Tibial nerve (tissue), 4 donors: ENCODE data around the gene PTPRB. TPM values are rescaled to one million over a fixed set of nuclear protein-coding genes. Genes with fewer than 3 reads are reported as not detected.

ENCODE experiments used
- DNase-seq, 2 donors: peaks; one replicate each; pipeline ENCODE4 v3.0.0-alpha.2; 2019; ENCODE audit warnings: low spot score in 2 of 2
- H3K27ac ChIP-seq, 4 donors: fragments of 200-600 bp; sonication (generic) in 3 of 4; one replicate each; pipeline ENCODE4 v1.5.1; 2017 to 2019; ENCODE audit warnings: mild to moderate bottlenecking in 1 of 4
- H3K27me3 ChIP-seq, 2 donors: fragments of 200-600 bp; sonication (generic) in 1 of 2; one replicate each; pipeline versions ENCODE4 v1.5.1 to v1.6.0; 2017 to 2019
- H3K36me3 ChIP-seq, 3 donors: fragments of 200-600 bp; sonication (generic); one replicate each; pipeline ENCODE4 v1.5.1; 2018 to 2019
- H3K4me1 ChIP-seq, 4 donors: fragments of 200-600 bp; sonication (generic) in 3 of 4; one replicate each; pipeline ENCODE4 v1.5.1; 2017 to 2019
- H3K4me3 ChIP-seq, 4 donors: fragments of 200-600 bp; sonication (generic) in 3 of 4; one replicate each; pipeline ENCODE4 v1.5.1; 2017 to 2019; ENCODE audit warnings: mild to moderate bottlenecking in 1 of 4, moderate library complexity in 1 of 4
- H3K9me3 ChIP-seq, 4 donors: fragments of 200-600 bp; sonication (generic) in 3 of 4; one replicate each; pipeline ENCODE4 v1.5.1; 2017 to 2019
- EP300 ChIP-seq, 2 donors: sonication (generic); formaldehyde crosslinking; IDR thresholded peaks; one replicate each; pipeline ENCODE4 v1.6.1; 2017; ENCODE audit warnings: antibody characterized with exemption in 2 of 2, mild to moderate bottlenecking in 1 of 2
- POLR2A ChIP-seq, 2 donors: fragments of 450-650 bp; IDR thresholded peaks; one replicate each; pipeline ENCODE4 v1.6.1; 2017; ENCODE audit warnings: antibody characterized with exemption in 2 of 2, mild to moderate bottlenecking in 2 of 2, moderate library complexity in 2 of 2
- WGBS, 2 donors: methylation state at CpG; one replicate each; pipeline ENCODE4 v1.1.5; 2018; 5-methylcytosine and 5-hydroxymethylcytosine counted together
- total RNA-seq, 4 donors: library from RNA; depleted of rRNA; stranded (reverse); fragments of >200 nt; gene quantifications; one replicate each; pipeline ENCODE4 v1.1.0, GENCODE V29; 2016
- TF ChIP-seq, protein P1 (sequence below), 5 experiments: fragments of 200-600 bp in 3 of 5; fragments of 450-650 bp in 2 of 5; sonication (generic) in 3 of 5; IDR thresholded peaks; one replicate each; pipeline ENCODE4 v1.5.1; 2016 to 2019; ENCODE audit warnings: antibody characterized with exemption in 5 of 5, mild to moderate bottlenecking in 3 of 5, moderate library complexity in 2 of 5

PTPRB gene
- total RNA-seq, 4 donors from 2014 or later = 14.4 to 62.6 (median 34.3) TPM

DNA sequence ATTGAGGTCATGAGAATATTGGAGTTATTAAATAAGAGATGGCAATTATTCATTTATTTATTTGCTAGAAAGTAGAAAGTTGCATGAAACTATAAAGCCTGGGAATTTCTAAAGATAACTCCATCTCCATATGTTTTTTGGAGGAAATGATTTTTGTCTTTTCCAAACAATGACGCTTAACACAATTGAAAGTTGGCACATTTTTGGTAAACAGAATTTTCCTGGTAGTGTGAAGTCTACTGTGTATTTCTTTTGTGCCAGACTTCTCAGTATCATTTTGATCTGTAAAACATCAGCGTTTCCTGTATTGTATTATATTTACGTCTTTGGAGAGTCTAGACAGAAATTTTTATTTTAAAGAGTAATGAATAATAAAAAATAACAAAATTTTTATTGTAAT is 33.7 kb upstream of the PTPRB start:
- Histone ChIP-seq H3K36me3 (no peaks in the 10 kb centered on the region), H3K4me1 (no peaks in the 10 kb centered on the region), H3K27me3 (no peaks in the 10 kb centered on the region), H3K9me3 (no peaks in the 10 kb centered on the region), H3K27ac (no peak overlapping the region), H3K4me3 (no peak overlapping the region)
- 51 to 56% methylated on average over 3 of the region's 3 CpGs for WGBS, 2 donors
- DNase-seq = no peak
- TF ChIP-seq POLR2A (IDR thresholded peaks at IDR 0.05) (no peak), EP300 (IDR thresholded peaks at IDR 0.05) (no peak)
- TF ChIP-seq, protein P1, sequence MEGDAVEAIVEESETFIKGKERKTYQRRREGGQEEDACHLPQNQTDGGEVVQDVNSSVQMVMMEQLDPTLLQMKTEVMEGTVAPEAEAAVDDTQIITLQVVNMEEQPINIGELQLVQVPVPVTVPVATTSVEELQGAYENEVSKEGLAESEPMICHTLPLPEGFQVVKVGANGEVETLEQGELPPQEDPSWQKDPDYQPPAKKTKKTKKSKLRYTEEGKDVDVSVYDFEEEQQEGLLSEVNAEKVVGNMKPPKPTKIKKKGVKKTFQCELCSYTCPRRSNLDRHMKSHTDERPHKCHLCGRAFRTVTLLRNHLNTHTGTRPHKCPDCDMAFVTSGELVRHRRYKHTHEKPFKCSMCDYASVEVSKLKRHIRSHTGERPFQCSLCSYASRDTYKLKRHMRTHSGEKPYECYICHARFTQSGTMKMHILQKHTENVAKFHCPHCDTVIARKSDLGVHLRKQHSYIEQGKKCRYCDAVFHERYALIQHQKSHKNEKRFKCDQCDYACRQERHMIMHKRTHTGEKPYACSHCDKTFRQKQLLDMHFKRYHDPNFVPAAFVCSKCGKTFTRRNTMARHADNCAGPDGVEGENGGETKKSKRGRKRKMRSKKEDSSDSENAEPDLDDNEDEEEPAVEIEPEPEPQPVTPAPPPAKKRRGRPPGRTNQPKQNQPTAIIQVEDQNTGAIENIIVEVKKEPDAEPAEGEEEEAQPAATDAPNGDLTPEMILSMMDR (IDR thresholded peaks at IDR 0.05) = no peak

DNA sequence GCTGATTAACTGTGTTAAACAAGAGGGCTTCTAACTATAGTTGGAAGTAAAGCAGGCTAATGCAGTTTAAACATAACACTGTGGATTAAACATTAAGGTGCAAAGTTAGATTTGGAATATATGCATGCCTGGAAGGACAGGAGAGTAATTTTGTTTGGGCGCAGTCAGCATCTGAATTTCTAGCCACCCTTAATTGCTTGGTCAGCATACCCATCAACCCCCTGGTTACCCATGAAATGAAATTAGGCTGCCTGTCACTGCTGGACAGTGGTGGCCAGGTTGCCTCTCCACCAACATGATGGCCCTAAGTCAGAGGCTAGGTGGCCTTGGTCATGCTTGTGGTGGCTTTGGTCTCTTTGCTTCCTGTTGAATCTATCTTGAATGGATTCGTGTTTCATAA is 30.0 kb upstream of the PTPRB start:
- Histone ChIP-seq H3K27me3 (no peaks in the 10 kb centered on the region), H3K9me3 (no peaks in the 10 kb centered on the region), H3K4me1 (no peaks in the 10 kb centered on the region), H3K36me3 (no peaks in the 10 kb centered on the region), H3K4me3 (no peak overlapping the region), H3K27ac (no peak overlapping the region)
- TF ChIP-seq POLR2A (IDR thresholded peaks at IDR 0.05) = no peak
- no peak for TF ChIP-seq EP300 (IDR thresholded peaks at IDR 0.05)
- TF ChIP-seq, protein P1 (IDR thresholded peaks at IDR 0.05) = no peak
- no peak for DNase-seq
- WGBS, 2 donors = 96 to 98% methylated on average over 2 of the region's 2 CpGs

DNA sequence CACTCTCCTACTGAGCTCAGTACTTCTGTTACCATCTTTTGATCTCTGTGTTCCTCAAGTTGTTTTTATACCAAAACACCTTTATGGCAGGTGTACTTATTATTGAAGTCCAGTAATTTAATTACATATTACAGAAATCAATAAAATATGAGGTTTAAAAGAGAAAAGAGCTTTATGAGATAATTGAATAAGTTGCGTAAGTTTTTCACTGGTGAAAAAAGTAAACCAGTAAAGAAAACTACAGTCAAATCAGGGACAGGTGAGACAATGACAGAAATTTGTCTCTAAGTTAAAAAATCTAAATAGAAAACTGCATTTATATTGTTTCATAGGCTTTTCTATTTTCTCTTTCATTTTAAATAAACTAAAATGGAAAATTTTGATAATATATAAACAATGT is 29.1 kb upstream of the PTPRB start:
- Histone ChIP-seq H3K27me3 (no peaks in the 10 kb centered on the region), H3K27ac (no peak overlapping the region), H3K4me3 (no peak overlapping the region), H3K9me3 (no peaks in the 10 kb centered on the region), H3K4me1 (peaks cover 0 to 7% (median 2%) of the 10 kb centered on the region in 4 donors), H3K36me3 (no peaks in the 10 kb centered on the region)
- DNase-seq = no peak
- no peak for TF ChIP-seq EP300 (IDR thresholded peaks at IDR 0.05)
- TF ChIP-seq, protein P1 (IDR thresholded peaks at IDR 0.05) = no peak
- no peak for TF ChIP-seq POLR2A (IDR thresholded peaks at IDR 0.05)
- WGBS, 2 donors = 91 to 100% methylated on average over 1 of the region's 1 CpG

DNA sequence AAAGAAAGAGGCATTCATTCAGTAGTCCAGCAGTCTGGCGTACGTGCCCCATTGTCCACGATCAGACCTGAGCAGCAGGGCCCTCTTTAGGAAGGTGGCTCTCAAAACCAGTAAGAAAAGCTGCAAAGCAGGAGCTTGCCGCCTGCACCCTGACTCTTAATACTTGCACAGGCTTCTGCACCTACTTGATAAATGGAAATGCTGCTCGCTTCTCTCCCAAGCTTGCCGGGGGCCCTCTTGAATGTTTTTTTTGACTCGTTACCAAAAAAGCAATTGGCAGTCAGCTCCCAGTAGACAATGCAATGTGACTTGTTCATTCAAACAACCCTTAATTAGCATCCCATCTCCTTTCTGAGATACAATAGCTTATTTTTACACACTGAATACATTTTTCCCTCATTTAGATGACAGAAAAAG is 27.2 kb upstream of the PTPRB start:
- Histone ChIP-seq H3K4me1 (peaks cover 0 to 11% (median 3%) of the 10 kb centered on the region in 4 donors), H3K27me3 (no peaks in the 10 kb centered on the region), H3K4me3 (no peak overlapping the region), H3K36me3 (no peaks in the 10 kb centered on the region), H3K27ac (no peak overlapping the region), H3K9me3 (no peaks in the 10 kb centered on the region)
- TF ChIP-seq POLR2A (IDR thresholded peaks at IDR 0.05) (no peak), EP300 (IDR thresholded peaks at IDR 0.05) (no peak)
- TF ChIP-seq, protein P1 (IDR thresholded peaks at IDR 0.05) = no peak
- 32 to 34% methylated on average over 7 of the region's 7 CpGs for WGBS, 2 donors
- no peak for DNase-seq

DNA sequence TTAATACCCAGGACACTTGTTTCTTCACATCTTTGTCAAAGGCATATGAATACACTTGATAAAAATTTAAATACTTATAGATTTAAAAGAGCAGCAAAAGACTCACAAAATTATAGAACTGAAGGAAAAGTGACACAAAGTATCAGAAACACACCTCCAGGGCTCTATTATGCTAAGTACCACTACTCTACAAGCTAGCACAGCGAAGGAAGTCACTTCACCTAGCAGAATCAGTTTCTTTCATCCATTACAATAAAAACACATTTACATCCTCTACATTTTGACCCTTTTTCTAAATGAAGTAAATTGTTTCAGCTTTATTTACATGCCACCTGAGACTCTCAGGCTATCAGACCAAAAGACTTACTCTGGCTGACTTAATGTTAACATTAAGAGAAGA is 26.6 kb upstream of the PTPRB start:
- H3K9me3 ChIP-seq = no peaks in the 10 kb centered on the region
- H3K27ac ChIP-seq = no peak overlapping the region
- no peak overlapping the region for H3K4me3 ChIP-seq
- H3K4me1 ChIP-seq = peaks cover 0 to 11% (median 3%) of the 10 kb centered on the region in 4 donors
- H3K36me3 ChIP-seq = no peaks in the 10 kb centered on the region
- WGBS, 2 donors = 92 to 96% methylated on average over 1 of the region's 1 CpG
- H3K27me3 ChIP-seq = no peaks in the 10 kb centered on the region
- no peak for DNase-seq
- no peak for TF ChIP-seq EP300 (IDR thresholded peaks at IDR 0.05)
- no peak for TF ChIP-seq POLR2A (IDR thresholded peaks at IDR 0.05)
- TF ChIP-seq, protein P1 (IDR thresholded peaks at IDR 0.05) = no peak
